Activated CD8-positive, alpha-beta T cell treated with anti-CD3 and anti-CD28 coated beads for 36 hours (primary cell): ENCODE measurements around the gene C5orf52. TPM values are rescaled to one million over a fixed set of nuclear protein-coding genes. Genes with fewer than 3 reads are reported as not detected.
"Not testable (repeated sequence)": the region's sequence is repeated elsewhere in the genome, so short reads cannot be mapped to it uniquely, and the experiment has no call there.

Experiments used
- ATAC-seq: fragments of 200-7000 bp; cut with Tn5 transposase; one replicate; pipeline ENCODE4 v1.10.0; 2021; ENCODE audit warnings: mild to moderate bottlenecking, moderate library complexity
- CTCF ChIA-PET: fragments of 350-600 bp; sonication (Branson Sonifier 250); formaldehyde crosslinking; loops from one replicate; lab custom pipeline; 2021; ENCODE audit warnings: antibody characterized with exemption; lab: Charles Lee
- POLR2A ChIA-PET: fragments of 350-600 bp; sonication (Branson Sonifier 250); formaldehyde crosslinking; loops from one replicate; lab custom pipeline; 2021; ENCODE audit warnings: antibody characterized with exemption; lab: Charles Lee
- DNase-seq: peaks from one replicate; pipeline ENCODE4 v3.0.0-alpha.2; 2020
- H3K27ac Mint-ChIP-seq: one replicate; pipeline ENCODE4 v1.8.0; 2021; ENCODE audit warnings: mild to moderate bottlenecking, mixed read lengths
- H3K27me3 Mint-ChIP-seq: one replicate; pipeline ENCODE4 v1.8.0; 2021; ENCODE audit warnings: mixed read lengths
- H3K36me3 Mint-ChIP-seq: one replicate; pipeline ENCODE4 v1.8.0; 2021; ENCODE audit warnings: low read depth, mixed read lengths
- H3K4me1 Mint-ChIP-seq: one replicate; pipeline ENCODE4 v1.8.0; 2021; ENCODE audit warnings: low read depth, mixed read lengths
- H3K4me3 Mint-ChIP-seq: one replicate; pipeline ENCODE4 v1.8.0; 2021; ENCODE audit warnings: mild to moderate bottlenecking, moderate library complexity, mixed read lengths
- H3K9me3 Mint-ChIP-seq: one replicate; pipeline ENCODE4 v1.8.0; 2021; ENCODE audit warnings: mixed read lengths
- CTCF ChIP-seq: fragments of 200-600 bp; IDR thresholded peaks from one replicate; pipeline ENCODE4 v1.8.0; 2022; ENCODE audit warnings: antibody characterized with exemption, mild to moderate bottlenecking
- intact Hi-C: fragments of 100-400 bp; cut with micrococcal nuclease; formaldehyde crosslinking; loops from one replicate; pipeline ENCODE4 v1.10.0; 2022
- total RNA-seq, 2 experiments: library from RNA; stranded (reverse); gene quantifications; one replicate each; pipeline ENCODE4 v1.2.3, GENCODE V29; 2021

Gene C5orf52
- total RNA-seq, 2 experiments from 2014 or later, result not detected

- intact Hi-C loops, result no loop called here
- ATAC-seq, result no peak
- no peak overlapping the region for H3K27ac Mint-ChIP-seq
- H3K4me3 Mint-ChIP-seq, result no peak overlapping the region
- H3K36me3 Mint-ChIP-seq, result no peaks in the 10 kb centered on the region
- POLR2A ChIA-PET, result no interaction called here
- TF ChIP-seq CTCF, result no peak
- no peak for DNase-seq
- H3K9me3 Mint-ChIP-seq, result no peaks in the 10 kb centered on the region
- CTCF ChIA-PET, result no interaction called here
- H3K4me1 Mint-ChIP-seq, result peaks cover 4% of the 10 kb centered on the region
- H3K27me3 Mint-ChIP-seq, result peaks cover under 1% of the 10 kb centered on the region
These were observed 43.2 kb downstream of the C5orf52 start for GRCh38 chr5:157714596-157714864.

- intact Hi-C loops, result no loop called here
- POLR2A ChIA-PET, result interaction anchor here (0.9 to 1.2 kb wide), 2 partner anchors 25 to 125 kb away, joined by 3 read pairs; partner anchors contain the start of gene LSM11
- no peaks in the 10 kb centered on the region for H3K27me3 Mint-ChIP-seq
- peaks cover 2% of the 10 kb centered on the region for H3K36me3 Mint-ChIP-seq
- H3K27ac Mint-ChIP-seq, result no peak overlapping the region
- no peaks in the 10 kb centered on the region for H3K9me3 Mint-ChIP-seq
- peak; percentile 4 for DNase-seq
- H3K4me1 Mint-ChIP-seq, result peaks cover 4% of the 10 kb centered on the region
- peak; percentile 86 for ATAC-seq
- no peak overlapping the region for H3K4me3 Mint-ChIP-seq
- CTCF ChIA-PET, result interaction anchor here (0.7 to 4.9 kb wide), 30 partner anchors 9 to 390 kb away, joined by 3 to 37 read pairs (median 4); partner anchors contain the start of gene LSM11
- peak; percentile 54 for TF ChIP-seq CTCF
These were observed 47.2 kb downstream of the C5orf52 start for GRCh38 chr5:157718519-157718918.

GRCh38 chr5:157719245-157719644 is 47.9 kb downstream of the C5orf52 start:
- ChIA-PET POLR2A (no interaction called here), CTCF (interaction anchor here (0.9 to 4.9 kb wide), 22 partner anchors 8 to 391 kb away, joined by 3 to 37 read pairs (median 4); partner anchors contain the start of gene LSM11)
- peaks cover 4% of the 10 kb centered on the region for H3K4me1 Mint-ChIP-seq
- H3K36me3 Mint-ChIP-seq, result peaks cover 2% of the 10 kb centered on the region
- ATAC-seq (no peak), DNase-seq (no peak)
- H3K27me3 Mint-ChIP-seq, result no peaks in the 10 kb centered on the region
- H3K4me3 Mint-ChIP-seq, result no peak overlapping the region
- no peaks in the 10 kb centered on the region for H3K9me3 Mint-ChIP-seq
- no peak for TF ChIP-seq CTCF
- H3K27ac Mint-ChIP-seq, result no peak overlapping the region
- intact Hi-C loops, result no loop called here

- no peak overlapping the region for H3K27ac Mint-ChIP-seq
- H3K27me3 Mint-ChIP-seq, result no peaks in the 10 kb centered on the region
- POLR2A ChIA-PET, result no interaction called here
- DNase-seq (no peak), ATAC-seq (no peak)
- no peak overlapping the region for H3K4me3 Mint-ChIP-seq
- no peaks in the 10 kb centered on the region for H3K9me3 Mint-ChIP-seq
- peaks cover 2% of the 10 kb centered on the region for H3K36me3 Mint-ChIP-seq
- CTCF ChIA-PET, result interaction anchor here (1.8 kb wide), 2 partner anchors 52 to 289 kb away, joined by 4 to 5 read pairs; no protein-coding TSS in a partner anchor
- peaks cover 4% of the 10 kb centered on the region for H3K4me1 Mint-ChIP-seq
- TF ChIP-seq CTCF, result no peak
- intact Hi-C loops, result no loop called here
These were observed 49.8 kb downstream of the C5orf52 start for GRCh38 chr5:157721159-157721558.

GRCh38 chr5:157722895-157723294 is 51.6 kb downstream of the C5orf52 start:
- H3K4me3 Mint-ChIP-seq, H3K36me3 Mint-ChIP-seq, intact Hi-C loops, H3K27ac Mint-ChIP-seq, POLR2A ChIA-PET, DNase-seq, H3K27me3 Mint-ChIP-seq, ATAC-seq, H3K9me3 Mint-ChIP-seq, H3K4me1 Mint-ChIP-seq: not testable (repeated sequence)
- CTCF ChIA-PET, result interaction anchor here (1.1 kb wide), 1 partner anchor 20 kb away, joined by 3 read pairs; no protein-coding TSS in a partner anchor

GRCh38 chr5:157726607-157727006 is 55.3 kb downstream of the C5orf52 start:
- POLR2A ChIA-PET, H3K4me3 Mint-ChIP-seq, DNase-seq, H3K27ac Mint-ChIP-seq, intact Hi-C loops, CTCF ChIA-PET, H3K27me3 Mint-ChIP-seq, ATAC-seq, H3K9me3 Mint-ChIP-seq: not testable (repeated sequence)
- peaks cover 12% of the 10 kb centered on the region for H3K36me3 Mint-ChIP-seq
- H3K4me1 Mint-ChIP-seq, result peaks cover 16% of the 10 kb centered on the region

GRCh38 chr5:157727858-157728257 is 56.5 kb downstream of the C5orf52 start:
- ATAC-seq, DNase-seq, H3K4me3 Mint-ChIP-seq, H3K27me3 Mint-ChIP-seq, POLR2A ChIA-PET, H3K27ac Mint-ChIP-seq, H3K9me3 Mint-ChIP-seq, intact Hi-C loops: not testable (repeated sequence)
- Mint-ChIP-seq H3K36me3 (peaks cover 11% of the 10 kb centered on the region), H3K4me1 (peaks cover 26% of the 10 kb centered on the region)
- CTCF ChIA-PET, result interaction anchor here (0.8 to 1.5 kb wide), 4 partner anchors 9 to 66 kb away, joined by 3 to 7 read pairs (median 4); partner anchors contain the start of gene LSM11
